GM18861 (cell line): ENCODE measurements around the gene UCP1.

ENCODE experiments used
- ATAC-seq: cut with Tn5 transposase; IDR thresholded peaks from one replicate; pipeline ENCODE4 v1.9.1; 2021; ENCODE audit not compliant: unreplicated experiment

Gene UCP1

GRCh38 chr4:140568507-140569306, at the start of gene UCP1:
Gene UCP1 (minus strand): TSS chr4:140568961. CDS start chr4:140568729, 232 bp downstream.
- ATAC-seq: no peak

- no peak for ATAC-seq
Measured at GRCh38 chr4:140617499-140618248, 48.9 kb upstream of the UCP1 start.

DNA sequence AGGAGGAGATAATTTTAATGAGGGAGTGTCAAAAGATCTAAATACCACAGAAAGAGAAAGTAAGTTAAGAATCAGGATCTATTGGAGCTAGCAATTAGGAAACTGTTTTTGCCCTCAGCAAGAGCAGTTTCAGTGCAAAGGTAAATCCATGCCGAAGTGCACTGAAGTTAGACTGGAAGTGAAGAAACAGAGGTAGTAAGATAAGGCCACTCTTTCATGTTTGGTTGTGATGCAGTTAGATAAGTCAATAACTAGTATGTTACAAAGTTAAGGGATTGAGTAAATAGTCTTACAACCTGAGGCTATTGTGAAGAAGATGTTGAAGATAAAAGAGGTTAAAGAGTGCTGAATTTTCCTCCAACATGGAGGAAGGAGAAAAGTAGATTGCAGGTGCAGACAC, 46.7 kb upstream of the UCP1 start:
- no peak for ATAC-seq

GRCh38 chr4:140612357-140612756, 43.6 kb upstream of the UCP1 start:
- no peak for ATAC-seq

DNA sequence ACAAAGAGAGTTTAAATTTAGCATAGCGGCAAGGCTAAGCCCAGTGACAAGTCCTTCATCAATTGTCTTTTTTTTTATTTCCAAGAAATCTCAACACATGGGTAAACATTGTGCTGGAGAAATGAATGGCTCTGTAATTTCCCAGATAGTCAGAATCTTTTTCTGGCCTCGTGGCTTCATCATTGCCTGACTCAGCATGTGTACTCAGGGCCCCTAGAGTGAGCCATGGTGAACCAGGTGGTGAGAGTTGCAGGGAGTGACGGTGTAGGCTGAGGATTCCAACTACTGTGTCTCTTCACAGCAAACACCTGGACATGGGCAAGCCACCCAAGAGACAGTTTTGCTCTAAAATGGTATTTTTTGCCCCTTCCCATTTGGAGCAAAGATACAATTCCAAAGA, 43.1 kb upstream of the UCP1 start:
- ATAC-seq: no peak

GRCh38 chr4:140609548-140610425, 41.0 kb upstream of the UCP1 start:
- ATAC-seq: peak; percentile 89

DNA sequence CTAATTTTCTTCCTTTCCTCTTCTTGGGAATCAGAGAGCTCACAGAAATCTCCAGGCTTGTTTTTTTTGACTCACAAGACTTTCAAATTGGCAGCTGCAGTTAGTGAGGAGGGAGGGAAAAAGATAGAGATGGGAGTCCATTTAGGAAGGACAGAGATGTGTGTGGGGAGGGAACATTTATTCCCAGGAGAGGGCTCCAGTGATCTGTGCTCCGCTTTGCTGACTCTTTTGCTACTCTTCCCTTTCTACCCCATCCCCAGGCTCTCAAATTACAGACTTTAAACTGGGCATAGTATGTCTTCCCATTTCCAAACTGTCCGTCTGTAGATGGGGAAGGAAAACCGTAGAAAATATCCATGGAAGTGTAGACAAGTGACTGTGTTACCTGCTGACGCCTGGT, 39.1 kb upstream of the UCP1 start:
- ATAC-seq: no peak

DNA sequence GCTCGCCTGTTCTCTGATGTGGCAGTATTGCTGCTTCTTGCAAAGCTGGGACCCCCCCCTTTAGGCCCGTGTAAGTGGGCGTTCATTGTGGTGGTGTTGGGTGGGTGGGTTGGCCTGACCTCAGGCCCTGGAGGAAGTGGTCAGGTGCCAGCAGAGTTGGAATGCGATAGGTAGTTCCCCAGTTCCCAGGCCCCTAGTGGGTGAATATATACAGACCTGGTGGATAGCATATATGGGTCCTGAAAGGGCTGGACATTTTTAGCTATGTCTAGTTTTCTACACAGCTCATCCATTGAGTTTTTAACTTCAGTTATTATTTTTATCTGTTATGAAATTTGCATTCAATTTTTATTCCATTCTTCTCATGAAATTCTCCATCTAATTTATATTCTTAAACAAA, 35.8 kb upstream of the UCP1 start:
- no peak for ATAC-seq

DNA sequence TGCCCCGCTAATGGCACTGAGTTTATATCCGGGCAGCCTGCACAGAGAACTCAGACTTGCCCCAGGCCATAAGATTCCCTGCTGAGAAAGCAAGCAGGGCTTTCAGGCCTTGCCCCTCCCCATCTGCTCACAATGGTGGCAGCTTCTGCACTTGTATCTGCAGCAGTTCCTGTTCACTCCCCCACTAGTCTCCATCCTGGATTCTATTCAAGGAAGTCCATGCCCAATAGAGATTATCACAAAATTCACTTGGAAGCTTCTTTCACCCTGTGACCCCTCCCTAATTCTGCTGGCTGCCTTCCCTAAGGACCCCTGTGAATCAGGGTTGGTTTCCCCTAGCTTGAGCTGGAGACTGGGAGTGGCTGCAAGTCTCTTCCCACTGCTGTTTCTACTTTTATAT, 34.5 kb upstream of the UCP1 start:
- ATAC-seq: no peak

GRCh38 chr4:140602714-140603113, 34.0 kb upstream of the UCP1 start:
- ATAC-seq: no peak

GRCh38 chr4:140600408-140600807, 31.6 kb upstream of the UCP1 start:
- no peak for ATAC-seq

DNA sequence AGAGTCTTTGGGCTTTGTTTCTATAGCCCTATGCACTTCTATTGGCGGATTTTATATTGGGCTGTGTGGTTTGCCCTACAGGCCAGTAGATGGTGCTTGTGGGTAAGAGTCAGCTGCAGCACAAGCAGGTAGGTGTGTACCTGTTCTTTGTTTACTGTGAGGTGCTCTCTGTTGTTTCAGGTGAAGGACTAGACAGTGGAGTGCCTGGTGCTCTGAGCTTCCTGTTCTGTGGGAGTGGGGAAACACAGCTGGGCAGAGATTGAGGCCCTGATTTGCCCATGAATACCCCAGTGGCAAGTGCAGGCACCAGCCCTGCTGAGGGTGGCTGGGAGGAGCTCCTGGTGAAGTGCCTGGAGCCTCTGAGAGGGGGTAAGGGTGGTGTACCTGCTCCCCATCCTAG, 26.3 kb upstream of the UCP1 start:
- no peak for ATAC-seq

GRCh38 chr4:140584439-140584838, 15.7 kb upstream of the UCP1 start:
- no peak for ATAC-seq

DNA sequence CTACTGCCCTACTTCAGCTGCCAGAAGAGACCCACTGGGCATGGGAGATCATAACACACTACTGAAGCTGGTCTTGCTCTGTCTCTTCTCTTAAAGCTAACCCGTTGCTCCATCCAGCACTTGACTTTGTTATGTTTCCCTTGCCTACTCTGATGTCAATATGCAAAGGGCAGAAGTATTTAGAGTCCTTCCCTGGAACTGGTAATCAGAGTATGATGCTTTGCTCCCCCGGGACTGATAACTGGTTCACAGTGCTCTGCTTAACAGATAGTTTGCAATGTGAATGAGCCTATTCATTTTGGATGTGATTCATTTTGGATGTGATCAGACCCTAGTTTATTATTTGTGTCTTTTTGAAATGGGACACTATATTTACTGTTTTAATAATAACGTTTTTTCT, 12.3 kb upstream of the UCP1 start:
- ATAC-seq: no peak

- no peak for ATAC-seq
Measured at GRCh38 chr4:140579278-140579677, 10.5 kb upstream of the UCP1 start.

GRCh38 chr4:140575489-140575888, 6.7 kb upstream of the UCP1 start:
- no peak for ATAC-seq

- ATAC-seq: no peak
Measured at GRCh38 chr4:140571620-140572019, 2.9 kb upstream of the UCP1 start.

DNA sequence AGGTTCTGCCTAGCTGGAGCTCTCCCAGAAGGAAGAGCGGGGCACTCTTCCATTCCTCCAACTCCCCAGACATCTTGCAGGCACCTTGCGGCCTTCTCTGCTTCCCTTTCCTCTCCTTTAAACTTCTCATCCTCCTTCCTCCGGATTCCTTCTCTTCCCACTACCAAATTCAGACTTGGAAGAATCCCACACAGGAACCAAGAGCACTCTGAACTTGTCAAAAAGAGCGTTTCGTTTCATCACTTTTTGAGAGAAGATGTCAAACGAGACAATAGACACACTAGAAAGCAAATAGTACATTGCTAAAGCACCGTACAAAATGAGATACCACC, 512 bp upstream of the UCP1 start:
- no peak for ATAC-seq

GRCh38 chr4:140559696-140560095, 9.1 kb downstream of the UCP1 start:
- no peak for ATAC-seq

DNA sequence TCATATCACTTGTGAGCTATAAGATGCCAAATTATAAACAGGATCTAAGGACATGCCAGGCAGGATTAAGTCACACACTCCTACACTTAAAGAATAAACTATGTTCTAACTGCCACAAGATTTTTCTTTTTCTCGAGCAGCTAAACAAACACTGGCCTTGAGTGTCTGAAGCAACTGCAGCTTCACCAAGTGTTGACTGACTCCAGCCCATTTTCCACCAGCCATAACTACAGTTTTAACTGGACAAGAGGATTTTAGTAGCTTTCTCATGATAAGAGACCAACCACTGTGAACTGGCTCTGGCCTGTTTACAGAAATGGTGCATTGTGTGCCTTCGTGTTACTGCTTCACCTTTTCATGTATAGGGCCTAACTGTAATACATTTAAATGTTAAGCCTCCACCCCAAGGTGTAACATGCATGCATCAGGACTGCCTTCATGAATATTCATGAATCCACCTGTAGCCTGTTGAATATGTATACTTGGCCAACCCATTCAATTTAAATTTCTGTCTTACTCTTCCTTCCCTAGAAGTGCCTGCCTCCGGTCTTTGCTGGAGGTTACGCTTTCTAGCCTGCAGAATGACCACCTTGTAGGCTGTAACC, 10.8 kb downstream of the UCP1 start:
- ATAC-seq: no peak

DNA sequence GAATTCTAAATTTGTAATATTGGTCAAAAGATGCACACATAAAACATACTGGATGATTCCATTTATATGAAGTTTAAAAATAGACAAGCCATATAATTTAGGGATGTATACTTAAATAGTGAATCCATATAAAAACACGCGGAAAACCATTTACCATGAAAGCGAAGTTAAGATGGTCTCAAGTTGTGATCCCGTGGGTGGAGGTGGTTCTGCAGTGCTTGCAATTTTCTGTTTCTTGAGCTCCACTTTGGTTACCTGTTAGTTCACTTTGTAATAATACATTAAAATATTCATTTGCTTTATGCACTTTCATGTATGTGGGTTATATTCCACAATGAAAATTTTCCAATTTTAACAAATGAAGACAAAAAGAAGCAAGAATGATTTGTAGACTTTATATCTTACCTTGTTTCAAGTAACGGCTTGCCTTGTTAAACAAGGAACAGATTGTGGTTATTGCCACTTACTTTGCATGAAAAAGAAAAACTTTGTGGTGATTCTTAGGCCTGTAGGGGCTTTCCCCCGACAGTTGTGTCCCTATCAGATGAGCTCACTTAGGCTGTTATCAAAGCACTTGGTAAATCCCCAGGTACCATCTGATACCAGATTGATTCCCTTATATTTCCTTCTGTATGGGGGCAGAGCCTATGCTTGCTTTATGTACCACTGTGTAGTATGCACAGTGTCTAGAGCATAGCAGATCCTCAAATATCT, 12.2 kb downstream of the UCP1 start:
- ATAC-seq: peak; percentile 99
